Progenitor cell of endocrine pancreas (in vitro differentiated cells): ENCODE data around the gene SOHLH1. TPM values are rescaled to one million over a fixed set of nuclear protein-coding genes. Genes with fewer than 3 reads are reported as not detected.
"Not testable (repeated sequence)": the region's sequence is repeated elsewhere in the genome, so short reads cannot be mapped to it uniquely, and the experiment has no call there.

ENCODE experiments used
- DNase-seq: peaks from one replicate; pipeline ENCODE4 v3.0.0; 2021; ENCODE audit warnings: low spot score; ENCODE audit not compliant: unreplicated experiment
- H3K27ac Mint-ChIP-seq: 2 replicates; pipeline ENCODE4 v1.8.0; 2021; ENCODE audit warnings: mild to moderate bottlenecking, moderate library complexity, mixed read lengths
- H3K27me3 Mint-ChIP-seq: 2 replicates; pipeline ENCODE4 v1.8.0; 2021; ENCODE audit warnings: mixed read lengths
- H3K36me3 Mint-ChIP-seq: 2 replicates; pipeline ENCODE4 v1.8.0; 2022; ENCODE audit warnings: mixed read lengths; ENCODE audit not compliant: insufficient read depth
- H3K4me1 Mint-ChIP-seq: 2 replicates; pipeline ENCODE4 v1.8.0; 2021; ENCODE audit warnings: low read depth, mixed read lengths
- H3K4me3 Mint-ChIP-seq: 2 replicates; pipeline ENCODE4 v1.8.0; 2021; ENCODE audit warnings: low read depth, mild to moderate bottlenecking, moderate library complexity, mixed read lengths
- H3K9me3 Mint-ChIP-seq: 2 replicates; pipeline ENCODE4 v1.8.0; 2021; ENCODE audit warnings: low read depth, mixed read lengths
- total RNA-seq: library from RNA; stranded (reverse); gene quantifications from 2 replicates; pipeline ENCODE4 v1.2.1, GENCODE V29; 2021
- TF ChIP-seq, protein P1 (sequence below): fragments of 200-600 bp; sonication (generic); IDR thresholded peaks from one replicate; pipeline ENCODE4 v1.5.0; 2021; ENCODE audit warnings: antibody characterized with exemption, mild to moderate bottlenecking; ENCODE audit not compliant: unreplicated experiment

SOHLH1 gene
- total RNA-seq, 1 donor from 2014 or later, result not detected

DNA sequence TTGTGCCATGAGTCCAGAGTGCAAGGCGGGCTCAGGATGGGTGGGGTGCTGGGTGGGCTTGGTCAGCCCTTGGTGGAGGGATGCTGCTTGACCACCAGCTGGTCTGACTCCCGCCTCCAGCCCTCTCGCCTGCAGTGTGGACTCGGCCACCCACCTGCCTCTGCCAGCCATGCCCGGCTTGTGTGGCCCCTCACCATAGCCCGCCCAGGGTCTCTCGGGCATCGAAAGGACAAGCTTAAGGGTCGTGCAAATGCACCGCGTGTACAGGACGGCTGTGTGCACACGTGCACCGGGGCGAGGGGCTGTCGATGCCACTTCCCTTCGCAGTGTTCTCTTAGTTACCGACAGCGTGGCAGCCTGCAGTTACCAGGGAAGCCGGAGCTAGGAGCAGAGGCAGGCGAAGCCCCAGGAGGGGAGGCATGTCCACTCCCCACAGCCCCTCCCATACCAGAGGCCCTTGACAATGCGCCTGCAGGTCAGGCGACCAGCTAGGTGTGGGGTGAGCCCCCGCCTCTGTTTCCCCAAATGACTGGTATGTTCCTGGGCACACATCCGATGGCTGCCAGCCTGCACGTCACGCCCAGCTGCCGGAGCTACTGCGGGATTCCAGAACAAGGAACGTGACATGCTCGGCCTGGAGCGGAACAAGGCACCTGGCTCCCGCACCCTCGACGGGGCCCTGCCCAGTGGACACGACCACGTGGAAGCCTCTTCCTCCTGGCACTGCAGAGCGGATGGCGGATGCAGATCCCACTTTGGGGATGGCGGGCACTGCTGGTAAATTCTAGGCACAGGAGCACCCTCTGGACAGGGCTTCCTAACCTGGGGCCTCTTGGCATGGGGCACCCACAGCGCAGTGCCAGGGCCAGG lies 28.3 kb downstream of the SOHLH1 start:
- Mint-ChIP-seq H3K27me3 (peaks cover 10% of the 10 kb centered on the region), H3K36me3 (no peaks in the 10 kb centered on the region), H3K4me3 (no peak overlapping the region), H3K9me3 (peaks cover 6% of the 10 kb centered on the region), H3K4me1 (no peaks in the 10 kb centered on the region), H3K27ac (no peak overlapping the region)
- TF ChIP-seq, protein P1, sequence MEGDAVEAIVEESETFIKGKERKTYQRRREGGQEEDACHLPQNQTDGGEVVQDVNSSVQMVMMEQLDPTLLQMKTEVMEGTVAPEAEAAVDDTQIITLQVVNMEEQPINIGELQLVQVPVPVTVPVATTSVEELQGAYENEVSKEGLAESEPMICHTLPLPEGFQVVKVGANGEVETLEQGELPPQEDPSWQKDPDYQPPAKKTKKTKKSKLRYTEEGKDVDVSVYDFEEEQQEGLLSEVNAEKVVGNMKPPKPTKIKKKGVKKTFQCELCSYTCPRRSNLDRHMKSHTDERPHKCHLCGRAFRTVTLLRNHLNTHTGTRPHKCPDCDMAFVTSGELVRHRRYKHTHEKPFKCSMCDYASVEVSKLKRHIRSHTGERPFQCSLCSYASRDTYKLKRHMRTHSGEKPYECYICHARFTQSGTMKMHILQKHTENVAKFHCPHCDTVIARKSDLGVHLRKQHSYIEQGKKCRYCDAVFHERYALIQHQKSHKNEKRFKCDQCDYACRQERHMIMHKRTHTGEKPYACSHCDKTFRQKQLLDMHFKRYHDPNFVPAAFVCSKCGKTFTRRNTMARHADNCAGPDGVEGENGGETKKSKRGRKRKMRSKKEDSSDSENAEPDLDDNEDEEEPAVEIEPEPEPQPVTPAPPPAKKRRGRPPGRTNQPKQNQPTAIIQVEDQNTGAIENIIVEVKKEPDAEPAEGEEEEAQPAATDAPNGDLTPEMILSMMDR, result no peak
- no peak for DNase-seq

DNA sequence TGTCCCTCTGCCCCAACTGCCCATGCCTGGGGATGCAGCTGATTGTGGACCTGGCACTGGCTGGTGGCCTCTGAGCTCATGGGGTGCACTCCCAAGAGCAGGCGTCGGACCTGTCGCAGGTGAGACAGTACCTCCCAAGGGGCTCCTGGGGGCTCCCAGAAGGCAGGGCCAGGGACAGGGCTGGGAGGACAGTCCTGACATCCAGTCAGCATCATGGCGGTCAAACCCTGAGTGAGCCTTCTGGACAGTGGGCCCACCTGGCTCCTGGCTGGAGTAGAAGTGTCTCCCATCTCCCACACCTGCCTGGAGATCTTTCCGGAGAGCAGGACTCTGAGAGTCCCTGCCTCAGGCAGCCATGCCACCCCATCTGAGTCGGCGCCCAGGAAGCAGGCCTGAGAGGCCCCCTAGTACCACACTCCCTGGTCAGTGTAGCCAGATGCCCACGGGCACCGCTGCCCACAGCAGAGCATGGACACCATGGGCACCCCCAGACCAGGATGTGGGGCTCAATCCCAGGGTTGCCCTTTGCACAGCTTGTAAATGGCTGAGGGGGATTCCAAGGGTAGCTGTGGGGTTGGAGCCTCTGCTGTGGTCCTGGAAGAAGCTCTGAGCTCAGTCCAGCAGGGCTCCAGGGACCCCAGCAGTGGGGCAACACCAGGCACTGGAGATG lies 29.5 kb downstream of the SOHLH1 start:
- Mint-ChIP-seq H3K4me3 (no peak overlapping the region), H3K27me3 (peaks cover 13% of the 10 kb centered on the region), H3K9me3 (peaks cover 6% of the 10 kb centered on the region), H3K4me1 (no peaks in the 10 kb centered on the region), H3K27ac (no peak overlapping the region), H3K36me3 (no peaks in the 10 kb centered on the region)
- DNase-seq, result no peak
- TF ChIP-seq, protein P1, result no peak

DNA sequence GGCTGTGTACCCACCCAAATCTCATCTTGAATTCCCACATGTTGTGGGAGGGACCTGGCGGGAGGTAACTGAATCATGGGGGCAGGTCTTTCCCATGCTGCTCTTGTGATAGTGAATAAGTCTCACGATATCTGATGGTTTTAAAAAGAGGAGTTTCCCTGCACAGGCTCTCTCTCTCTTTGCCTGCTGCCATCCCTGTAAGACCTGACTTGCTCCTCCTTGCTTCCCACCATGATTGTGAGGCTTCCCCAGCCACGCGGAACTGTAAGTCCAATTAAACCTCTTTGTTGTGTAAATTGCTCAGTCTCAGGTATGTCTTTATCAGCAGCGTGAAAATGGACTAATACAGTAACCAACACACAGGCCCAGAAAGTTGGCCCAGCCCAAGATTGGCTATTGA lies 30.3 kb downstream of the SOHLH1 start:
- not testable (repeated sequence) for DNase-seq, H3K4me3 Mint-ChIP-seq, H3K4me1 Mint-ChIP-seq, H3K27ac Mint-ChIP-seq, H3K36me3 Mint-ChIP-seq, H3K9me3 Mint-ChIP-seq
- H3K27me3 Mint-ChIP-seq, result peaks cover 13% of the 10 kb centered on the region

DNA sequence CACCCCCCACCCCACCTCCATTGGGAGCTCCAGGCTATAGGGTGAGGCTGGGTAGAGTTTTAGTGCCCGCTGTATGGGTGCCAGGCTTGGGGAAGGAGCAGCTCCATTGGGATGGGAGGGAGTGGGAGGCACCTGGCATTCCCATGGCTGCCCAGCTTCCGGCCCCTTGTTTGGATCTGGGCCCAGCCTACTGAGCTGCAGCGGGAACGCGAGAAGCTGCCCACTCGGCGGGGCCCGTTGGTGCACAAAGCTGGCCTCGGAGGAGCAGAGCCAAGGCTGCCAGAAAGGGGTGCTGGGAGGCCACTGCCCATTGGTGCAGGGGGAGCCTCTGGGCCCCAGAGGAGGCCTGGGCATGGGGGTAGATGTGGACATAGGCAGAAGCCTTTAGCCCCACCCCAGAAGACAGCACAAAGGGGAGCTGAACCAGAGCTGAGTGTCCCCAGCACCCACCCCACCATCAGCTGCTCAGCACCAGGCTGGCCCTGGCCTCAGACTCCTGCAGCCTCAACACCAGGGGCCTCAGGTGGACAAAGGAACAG lies 31.7 kb downstream of the SOHLH1 start:
- DNase-seq, result no peak
- H3K4me1 Mint-ChIP-seq, result no peaks in the 10 kb centered on the region
- TF ChIP-seq, protein P1, result no peak
- H3K36me3 Mint-ChIP-seq, result no peaks in the 10 kb centered on the region
- H3K27me3 Mint-ChIP-seq, result peaks cover 13% of the 10 kb centered on the region
- H3K27ac Mint-ChIP-seq, result no peak overlapping the region
- no peak overlapping the region for H3K4me3 Mint-ChIP-seq
- peaks cover 6% of the 10 kb centered on the region for H3K9me3 Mint-ChIP-seq

DNA sequence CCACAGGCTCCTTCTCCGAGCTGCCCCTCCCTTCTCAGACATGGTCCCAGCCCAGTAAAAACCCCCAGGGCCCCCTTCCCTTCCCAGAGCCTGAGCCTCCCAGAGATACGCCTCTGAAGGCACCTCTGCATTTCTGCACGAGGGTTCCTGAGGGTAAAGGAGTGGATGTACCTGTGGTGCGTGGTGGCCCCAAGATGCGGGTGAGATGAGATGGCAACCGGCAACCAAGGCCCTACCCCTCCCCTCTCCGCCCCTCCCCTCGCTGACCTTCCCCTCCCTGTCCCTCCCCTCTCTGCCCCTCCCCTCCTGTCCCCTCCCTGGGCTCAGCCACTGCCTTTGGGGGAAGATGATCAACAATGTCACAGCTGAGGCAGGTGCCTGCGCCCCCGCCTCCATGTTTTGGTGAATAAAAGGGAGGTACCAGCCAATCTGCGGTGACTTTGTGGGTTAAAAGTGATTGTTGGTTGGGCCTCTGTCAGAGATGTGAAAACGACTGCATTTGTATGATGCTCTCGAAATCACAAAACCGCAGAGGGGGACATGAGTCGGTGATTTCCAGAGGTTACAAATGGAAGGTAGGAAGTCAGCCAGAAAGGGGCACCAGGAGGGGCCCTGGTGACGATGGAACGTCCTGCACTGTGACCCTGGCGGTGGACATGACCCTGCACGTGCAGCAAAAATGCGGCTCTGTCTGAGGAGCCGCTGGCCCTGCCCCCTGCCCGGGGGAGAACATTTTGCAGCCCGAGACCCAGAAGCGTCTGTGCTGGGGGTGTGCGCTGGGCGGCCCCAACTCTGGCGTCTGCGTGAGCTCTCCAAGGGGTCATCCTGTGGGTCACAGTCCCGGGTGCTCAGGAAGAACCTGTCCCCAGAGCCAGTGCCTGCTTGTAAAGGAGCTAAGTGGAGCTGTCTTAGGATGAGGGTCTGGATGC lies 32.5 kb downstream of the SOHLH1 start:
- Mint-ChIP-seq H3K4me3 (no peak overlapping the region), H3K36me3 (no peaks in the 10 kb centered on the region), H3K4me1 (peaks cover 5% of the 10 kb centered on the region), H3K27me3 (peaks cover 9% of the 10 kb centered on the region), H3K27ac (no peak overlapping the region), H3K9me3 (peaks cover 6% of the 10 kb centered on the region)
- DNase-seq, result no peak
- TF ChIP-seq, protein P1, result no peak
